Measurements from ENCODE around the gene PAX5.

Gene PAX5

DNA sequence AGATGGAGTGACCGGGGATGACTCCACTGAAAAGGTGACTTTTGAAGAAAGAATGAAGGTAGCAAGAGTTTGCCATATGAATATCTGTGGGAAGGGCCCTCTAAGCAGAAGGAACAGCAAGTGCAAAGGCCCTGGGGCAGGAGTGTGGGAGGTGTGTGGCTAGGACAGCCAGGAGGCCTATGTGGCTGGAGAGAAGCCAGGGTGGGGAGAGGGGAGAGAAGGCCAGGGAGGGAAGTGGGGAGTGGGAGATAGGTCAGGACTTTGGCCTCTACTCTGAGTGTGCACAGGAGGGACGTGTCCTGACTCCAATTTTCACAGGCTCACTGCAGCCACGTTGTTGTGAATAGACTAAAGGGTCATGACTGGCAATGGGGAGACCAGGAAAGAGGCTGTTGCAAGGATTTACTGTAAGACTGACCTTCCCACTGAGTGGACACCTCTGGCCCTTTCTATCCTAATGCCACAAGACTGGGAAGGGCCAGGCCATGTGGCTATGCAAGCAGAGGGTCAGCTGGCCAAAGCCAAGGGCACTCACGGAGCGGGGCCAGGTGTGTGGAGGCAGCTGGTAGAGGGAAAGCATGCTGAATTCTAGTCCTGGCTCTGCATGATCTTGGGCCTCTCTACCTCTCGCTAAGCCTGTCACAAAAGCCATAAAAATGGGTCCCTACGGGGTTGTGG lies 172.4 kb downstream of the PAX5 start:
- DNase-seq (ENCODE audit: low read depth, low spot score), result no peak

- no peak for DNase-seq (ENCODE audit: low read depth, low spot score)
Observed at GRCh38 chr9:36858805-36859375, 175.2 kb downstream of the PAX5 start.

- DNase-seq (ENCODE audit: low read depth, low spot score), result no peak
Observed at GRCh38 chr9:36855448-36856315, 178.4 kb downstream of the PAX5 start.

GRCh38 chr9:36854751-36855150 lies 179.3 kb downstream of the PAX5 start:
- DNase-seq (ENCODE audit: low read depth, low spot score), result no peak

DNA sequence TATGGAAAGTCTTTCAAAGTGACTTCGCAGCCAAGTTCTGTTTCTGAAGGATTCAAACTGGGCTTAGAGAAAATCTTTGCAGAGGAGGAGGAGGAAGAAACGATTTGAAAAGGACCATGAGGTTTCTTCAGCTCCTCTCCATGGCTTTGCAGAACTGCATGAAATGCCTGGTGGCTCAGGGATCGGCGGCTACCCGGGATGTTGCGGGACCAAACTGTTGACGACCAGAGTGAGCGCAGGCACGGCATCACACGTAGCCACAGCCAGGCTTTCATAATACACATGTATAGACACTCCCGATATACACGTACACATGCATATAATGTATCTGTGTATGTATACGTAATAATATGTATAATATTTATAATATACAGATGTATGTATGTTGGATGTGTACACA lies 180.0 kb downstream of the PAX5 start:
- no peak for DNase-seq (ENCODE audit: low read depth, low spot score)

GRCh38 chr9:36853233-36853632 lies 180.8 kb downstream of the PAX5 start:
- DNase-seq (ENCODE audit: low read depth, low spot score), result no peak

- DNase-seq (ENCODE audit: low read depth, low spot score), result no peak
Observed at GRCh38 chr9:36849943-36850342, 184.1 kb downstream of the PAX5 start.

DNA sequence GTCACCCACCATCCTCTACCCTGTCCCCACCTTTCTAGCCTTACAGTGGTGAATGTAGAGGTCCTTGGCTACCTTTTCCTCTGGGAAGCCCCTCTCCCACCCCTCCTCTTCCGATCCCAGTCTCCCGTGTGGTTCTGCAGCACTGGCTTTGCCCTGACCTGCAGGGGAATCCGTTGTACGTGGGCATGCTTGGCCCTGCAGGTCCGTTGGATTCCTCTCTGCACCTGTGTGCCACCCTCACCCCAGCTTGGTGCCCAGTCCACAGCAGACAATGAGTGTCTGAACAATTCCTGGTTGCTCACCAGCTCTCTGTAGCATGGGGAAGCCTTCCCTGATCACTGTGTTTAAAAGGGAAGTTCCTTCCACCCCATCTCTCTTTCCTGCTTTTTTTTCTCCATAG lies 185.1 kb downstream of the PAX5 start:
- no peak for DNase-seq (ENCODE audit: low read depth, low spot score)

- DNase-seq (ENCODE audit: low read depth, low spot score), result no peak
Observed at GRCh38 chr9:36847781-36848673, 186.0 kb downstream of the PAX5 start.

DNA sequence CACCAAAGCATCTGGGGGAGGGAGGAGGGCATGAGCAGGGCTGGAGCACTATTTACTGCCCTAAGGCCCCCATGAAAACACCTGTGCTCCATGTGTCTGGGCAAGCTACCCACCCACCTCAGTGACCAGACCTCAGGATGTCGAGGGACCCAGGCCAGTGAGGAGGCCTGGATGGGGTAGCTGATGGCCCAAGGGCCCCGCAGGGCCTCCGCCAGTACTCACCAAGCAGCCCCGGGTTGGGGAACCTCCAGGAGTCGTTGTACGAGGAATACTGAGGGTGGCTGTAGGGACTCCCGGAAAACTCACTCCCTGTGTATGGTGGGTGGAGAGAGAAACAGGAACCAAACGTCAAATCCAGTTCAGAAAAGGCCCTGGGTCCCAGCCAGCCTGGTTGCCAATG lies 187.4 kb downstream of the PAX5 start:
- DNase-seq (ENCODE audit: low read depth, low spot score), result no peak

GRCh38 chr9:36845844-36846243 lies 188.2 kb downstream of the PAX5 start:
- DNase-seq (ENCODE audit: low read depth, low spot score), result no peak

DNA sequence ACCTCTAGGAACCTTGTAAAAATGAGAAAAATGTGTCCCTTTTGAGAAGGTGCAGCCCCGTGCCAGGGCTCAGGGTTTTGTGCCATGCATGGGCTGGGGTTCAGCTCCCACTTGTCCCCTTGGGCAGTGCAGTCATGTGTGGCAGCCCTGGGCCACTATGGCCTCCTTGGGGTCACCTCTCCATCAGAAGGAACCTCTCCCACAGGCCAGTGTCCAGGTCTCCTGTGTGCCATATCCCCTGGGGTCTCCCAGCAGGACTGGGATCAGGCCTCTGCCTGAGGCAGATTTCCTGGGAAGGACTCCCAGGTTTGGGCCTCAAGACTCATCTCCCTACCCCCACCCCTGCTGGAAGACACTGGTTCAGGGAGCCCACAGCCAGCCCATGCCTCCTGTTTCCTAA lies 189.1 kb downstream of the PAX5 start:
- no peak for DNase-seq (ENCODE audit: low read depth, low spot score)

DNA sequence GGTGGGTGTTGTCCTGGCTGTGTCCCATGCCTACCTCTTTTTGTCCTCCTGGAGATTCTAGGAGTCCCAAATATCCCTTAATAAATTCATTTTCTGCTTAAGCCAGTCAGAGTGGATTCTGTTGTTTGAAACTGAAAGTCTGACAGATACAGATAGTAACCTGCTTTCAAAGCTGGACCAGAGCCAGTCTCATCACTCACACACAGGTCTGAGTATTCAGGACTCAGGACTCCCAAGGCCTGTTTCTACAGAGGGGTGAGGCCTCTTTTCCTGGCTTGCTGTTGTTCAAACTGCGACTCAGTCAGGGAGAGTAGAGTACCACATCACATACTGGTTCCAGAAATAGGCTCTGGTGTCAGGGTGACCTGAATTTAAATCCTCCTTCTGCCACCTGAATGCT lies 190.1 kb downstream of the PAX5 start:
- no peak for DNase-seq (ENCODE audit: low read depth, low spot score)

DNA sequence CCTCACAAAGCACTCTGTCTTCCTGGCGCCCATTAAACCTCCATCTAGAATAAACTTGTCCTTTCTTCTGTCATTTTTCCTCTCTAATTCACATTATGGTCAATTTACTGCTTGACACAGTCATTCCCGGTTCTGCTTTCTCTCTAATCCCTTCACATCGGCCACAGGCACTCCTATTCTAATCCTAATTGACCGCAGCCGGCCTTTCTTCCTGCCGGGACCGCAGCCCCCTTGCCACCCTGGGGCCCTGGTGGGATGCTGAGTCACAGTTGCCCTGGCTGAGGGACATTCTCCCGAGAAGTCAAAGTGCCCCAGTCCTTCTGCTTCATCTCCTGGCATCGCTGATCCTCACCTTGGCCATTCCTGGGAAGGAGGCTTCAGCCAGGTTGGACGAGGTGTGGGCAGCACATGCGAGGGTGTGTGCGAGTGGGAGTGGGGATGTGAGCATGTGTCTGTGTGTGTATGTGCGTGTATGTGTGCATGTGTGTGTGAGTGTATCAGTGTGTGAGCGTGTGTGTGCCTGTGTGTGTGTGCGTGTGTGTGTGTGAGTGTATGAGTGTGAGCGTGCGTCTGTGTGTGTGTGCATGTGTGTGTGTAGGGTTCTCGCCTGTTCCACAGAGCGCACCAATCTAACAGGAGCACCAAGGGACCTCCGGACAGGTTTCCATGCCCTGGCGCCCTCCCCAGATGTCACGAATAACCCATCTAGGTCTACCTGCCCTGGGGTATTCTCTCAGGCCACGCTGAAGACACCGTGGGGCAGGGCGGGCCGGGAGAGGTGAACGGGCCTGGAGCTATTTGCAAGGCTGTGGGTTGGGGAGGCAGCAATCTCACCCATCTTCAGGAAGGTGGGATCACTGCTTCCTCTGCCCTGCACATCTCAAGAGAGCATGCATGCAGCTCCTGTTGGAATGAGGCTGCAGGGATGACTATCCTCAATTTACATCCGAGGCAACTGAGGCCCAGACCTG lies 191.2 kb downstream of the PAX5 start:
- DNase-seq (ENCODE audit: low read depth, low spot score), result no peak

DNA sequence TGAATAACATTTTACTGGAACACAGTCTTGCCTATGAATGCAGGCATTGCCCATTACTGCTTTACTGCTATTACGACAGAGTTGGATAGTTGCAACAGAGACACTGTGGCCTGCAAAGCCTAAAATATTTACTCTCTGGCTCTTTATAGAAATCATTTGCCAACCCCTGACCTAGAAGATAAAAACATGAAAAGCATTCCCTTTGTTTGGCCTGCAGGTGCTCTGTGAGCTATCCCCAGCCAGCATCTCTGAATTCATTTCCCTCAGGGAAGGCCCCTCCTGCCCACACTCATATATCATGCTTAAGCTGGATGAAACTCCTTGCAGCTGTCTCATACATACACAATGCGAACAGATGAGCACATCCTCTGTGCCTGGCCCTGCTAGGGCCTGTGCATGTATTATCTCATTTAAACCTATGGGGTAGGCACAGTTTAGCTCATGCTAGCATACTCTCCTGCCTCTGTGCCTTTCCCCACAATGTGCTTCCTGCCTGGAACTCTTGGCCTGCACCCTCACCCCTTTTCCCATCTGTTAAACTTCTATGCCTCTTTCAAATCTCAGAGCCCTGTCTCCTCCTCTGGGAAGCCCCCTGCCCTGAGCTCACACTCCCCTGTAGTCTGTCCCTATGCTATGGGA lies 193.1 kb downstream of the PAX5 start:
- DNase-seq (ENCODE audit: low read depth, low spot score), result no peak

DNA sequence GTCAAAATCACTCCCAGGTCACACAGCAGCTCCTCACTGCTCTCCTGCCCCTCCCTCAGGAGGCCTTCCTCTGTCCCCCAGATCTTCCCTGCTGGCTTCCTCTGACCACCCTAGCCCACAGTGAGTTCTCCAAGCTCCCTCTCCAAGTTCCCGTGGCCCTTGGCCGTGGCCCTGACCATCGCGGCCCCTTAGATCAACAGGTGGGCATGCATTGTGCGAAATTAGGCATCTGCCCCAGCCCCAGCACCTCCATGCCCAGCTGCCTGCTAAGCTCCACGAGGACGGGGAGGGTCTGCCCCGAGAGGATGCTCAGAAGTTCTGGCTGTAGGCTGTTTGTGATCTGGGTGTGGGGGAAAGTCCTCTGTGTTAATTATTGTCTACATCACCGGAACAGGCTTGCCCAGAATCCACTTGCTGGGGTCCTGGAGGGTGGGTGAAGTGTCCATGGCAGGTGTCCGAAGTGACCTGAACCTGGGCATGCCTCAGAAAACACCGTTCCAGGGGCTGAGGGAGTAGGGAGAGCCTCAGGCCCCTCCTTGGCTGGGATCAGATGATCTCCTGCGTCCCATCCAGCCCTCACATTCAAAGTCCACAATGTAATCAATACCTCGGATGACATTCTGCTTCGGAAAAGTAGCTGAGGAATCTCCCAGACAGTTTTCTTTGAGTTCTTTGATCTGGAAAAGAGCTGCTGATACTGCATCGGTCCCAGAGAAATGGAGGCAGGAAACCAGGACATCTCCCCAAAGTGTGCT lies 194.8 kb downstream of the PAX5 start:
- DNase-seq (ENCODE audit: low read depth, low spot score), result no peak

GRCh38 chr9:36837431-36838405 lies 196.3 kb downstream of the PAX5 start:
- DNase-seq (ENCODE audit: low read depth, low spot score), result no peak

DNA sequence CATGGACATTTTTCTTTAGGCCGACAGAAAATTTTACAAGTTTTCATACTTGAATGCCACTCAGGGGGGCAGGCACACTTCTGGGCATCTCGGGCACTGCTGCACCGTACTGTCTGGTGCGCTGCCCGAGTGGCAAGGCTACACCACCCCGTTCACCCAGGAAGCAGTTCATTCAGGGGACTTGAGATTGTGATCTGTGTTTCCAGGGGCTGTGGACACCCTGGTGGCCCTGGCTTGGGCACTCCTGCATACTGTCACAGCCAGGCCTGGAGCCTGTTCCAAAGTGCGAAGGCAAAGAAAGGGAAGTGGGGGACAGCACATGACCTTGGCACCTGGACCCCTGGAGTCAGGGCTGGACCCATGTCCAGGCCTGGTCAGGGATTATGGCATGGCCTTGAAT lies 197.6 kb downstream of the PAX5 start:
- DNase-seq (ENCODE audit: low read depth, low spot score), result no peak

Data from activated naive CD8-positive, alpha-beta T cell treated with anti-CD3 and anti-CD28 coated beads, Interleukin-2, amount 50 U/mL, for 16 hours (primary cell).